ENCODE results near the gene TYW3.

TYW3 gene

DNA sequence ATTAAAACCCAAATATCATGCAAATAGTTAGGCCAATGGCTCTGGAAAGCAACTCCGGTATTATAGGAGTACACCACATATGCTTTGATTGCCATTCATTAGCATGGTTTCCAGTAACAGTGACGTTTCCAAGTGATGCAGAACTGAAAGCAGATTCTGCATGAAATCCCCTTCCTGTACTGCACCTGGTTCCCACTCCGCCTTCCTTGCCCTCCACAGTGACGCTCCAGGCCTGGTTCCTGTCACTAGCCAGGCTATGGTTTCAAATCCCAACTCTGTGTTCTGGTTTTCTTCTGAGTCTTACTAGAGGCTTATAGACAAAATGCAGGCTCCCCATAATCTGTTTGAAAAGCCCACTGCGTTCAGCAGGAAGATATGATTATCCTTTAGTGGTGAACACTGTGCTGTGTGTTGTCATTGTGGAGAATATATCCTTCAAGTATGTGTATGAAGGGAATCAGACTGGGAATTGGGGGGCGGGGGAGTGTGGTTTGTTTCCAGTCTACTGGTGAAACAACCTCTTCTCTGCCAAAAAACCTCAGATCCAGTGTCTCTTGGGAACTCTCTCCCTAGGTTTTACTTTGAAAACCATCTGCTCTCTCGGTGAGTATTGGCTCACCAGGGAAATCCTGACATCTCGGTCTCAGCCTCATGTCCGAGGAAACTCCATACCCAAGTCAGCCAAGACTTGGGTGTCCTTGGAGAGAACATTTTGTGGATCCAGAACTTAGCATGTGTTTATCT, 78.7 kb downstream of the TYW3 start:
- DNase-seq: peak; percentile 48

DNA sequence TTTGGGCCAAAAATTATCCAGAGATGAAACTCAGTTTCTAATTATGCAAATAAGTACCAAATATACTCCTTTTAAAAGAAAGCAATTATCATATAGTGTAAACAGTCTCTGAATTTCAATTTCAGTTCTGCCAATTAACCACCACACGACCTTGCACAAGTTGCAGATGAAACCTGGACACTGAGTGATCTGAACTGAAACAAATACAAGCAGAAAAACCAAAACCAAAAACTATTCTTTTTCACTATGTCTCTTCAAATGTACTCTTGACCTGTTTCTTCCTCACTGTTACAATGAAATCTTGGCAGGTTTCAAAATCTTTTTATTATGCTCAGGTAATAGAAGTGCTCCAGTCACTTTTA, 79.2 kb downstream of the TYW3 start:
- no peak for DNase-seq

All from NCI-H1436 (cell line).